Neural cell (in vitro differentiated cells): ENCODE results near the gene DOCK2. TPM values are rescaled to one million over a fixed set of nuclear protein-coding genes. Genes with fewer than 3 reads are reported as not detected.

Experiments used
- H2AFZ ChIP-seq: fragments of 200-600, 300-800 bp; sonication (generic), shearing (Covaris generic); 2 replicates; pipeline ENCODE4 v1.6.0; 2014; ENCODE audit warnings: low read depth, mild to moderate bottlenecking, antibody characterized with exemption, low read length, moderate library complexity
- H3F3A ChIP-seq: fragments of 200-600 bp; shearing (Covaris generic); 2 replicates; pipeline ENCODE4 v1.6.1; 2016; ENCODE audit warnings: mild to moderate bottlenecking, moderate library complexity, mixed read lengths, antibody characterized with exemption, low read length; ENCODE audit not compliant: insufficient read depth, poor library complexity, severe bottlenecking
- H3K27ac ChIP-seq: fragments of 200-600, 300-800 bp; sonication (generic), shearing (Covaris generic); 2 replicates; pipeline ENCODE4 v1.5.1; 2014; ENCODE audit warnings: mild to moderate bottlenecking, low read length, moderate library complexity
- H3K27me3 ChIP-seq: fragments of 300-800, 200-600 bp; sonication (generic), shearing (Covaris generic); 2 replicates; pipeline ENCODE4 v1.6.0; 2014; ENCODE audit warnings: mild to moderate bottlenecking, low read depth, low read length, moderate library complexity; ENCODE audit not compliant: insufficient read depth
- H3K36me3 ChIP-seq: fragments of 300-800, 200-600 bp; sonication (generic), shearing (Covaris generic); 2 replicates; pipeline ENCODE4 v1.5.1; 2014; ENCODE audit warnings: mild to moderate bottlenecking, antibody characterized with exemption, low read length, moderate library complexity; ENCODE audit not compliant: insufficient read depth
- H3K4me2 ChIP-seq: fragments of 300-800, 200-600 bp; sonication (generic), shearing (Covaris generic); 2 replicates; pipeline ENCODE4 v1.6.0; 2014; ENCODE audit warnings: mild to moderate bottlenecking, low read length
- H3K4me3 ChIP-seq: fragments of 300-800, 200-600 bp; sonication (generic), shearing (Covaris generic); 2 replicates; pipeline ENCODE4 v1.5.1; 2014; ENCODE audit warnings: mild to moderate bottlenecking, low read length, moderate library complexity
- H3K79me2 ChIP-seq: fragments of 200-600 bp; shearing (Covaris generic); replicated peaks from 2 replicates; pipeline ENCODE4 v1.6.0; 2014; ENCODE audit warnings: mild to moderate bottlenecking, low read length, moderate library complexity; ENCODE audit not compliant: insufficient read depth
- H3K9ac ChIP-seq: fragments of 300-800, 200-600 bp; sonication (generic), shearing (Covaris generic); 2 replicates; pipeline ENCODE4 v1.6.1; 2016; ENCODE audit warnings: mild to moderate bottlenecking, low read length, mixed read lengths
- H3K9me2 ChIP-seq: fragments of 200-600 bp; shearing (Covaris generic); 2 replicates; pipeline ENCODE4 v1.6.1; 2016; ENCODE audit warnings: mild to moderate bottlenecking, low read length, mixed read lengths; ENCODE audit not compliant: insufficient read depth
- H3K9me3 ChIP-seq: fragments of 200-600, 300-800 bp; sonication (generic), shearing (Covaris generic); 2 replicates; pipeline ENCODE4 v1.6.1; 2016; ENCODE audit warnings: mild to moderate bottlenecking, mixed run types, low read length, moderate library complexity, mixed read lengths
- H4K20me1 ChIP-seq: fragments of 200-600 bp; shearing (Covaris generic); 2 replicates; pipeline ENCODE4 v1.6.1; 2016; ENCODE audit warnings: mild to moderate bottlenecking, mixed run types; ENCODE audit not compliant: insufficient read depth
- CTCF ChIP-seq: fragments of 450-650 bp; IDR thresholded peaks from 2 replicates; pipeline ENCODE4 v1.5.1; 2014; ENCODE audit warnings: antibody characterized with exemption, mild to moderate bottlenecking, moderate library complexity; ENCODE audit not compliant: poor library complexity, severe bottlenecking
- EP300 ChIP-seq: fragments of 450-650 bp; conservative IDR thresholded peaks from 2 replicates; pipeline ENCODE4 v1.6.1; 2014; ENCODE audit warnings: antibody characterized with exemption, mild to moderate bottlenecking, moderate library complexity; ENCODE audit not compliant: poor library complexity, severe bottlenecking
- EZH2 ChIP-seq: fragments of 200-600, 300-800 bp; shearing (Covaris generic), sonication (generic); IDR thresholded peaks from 2 replicates; pipeline ENCODE4 v1.6.1; 2014; ENCODE audit warnings: antibody characterized with exemption, low read length, borderline replicate concordance, mild to moderate bottlenecking; ENCODE audit not compliant: insufficient read depth, poor library complexity, severe bottlenecking
- MXI1 ChIP-seq: fragments of 450-650 bp; conservative IDR thresholded peaks from 2 replicates; pipeline ENCODE4 v1.6.1; 2014; ENCODE audit warnings: antibody characterized with exemption, mild to moderate bottlenecking; ENCODE audit not compliant: poor library complexity, severe bottlenecking
- POLR2AphosphoS5 ChIP-seq: IDR thresholded peaks from 2 replicates; pipeline ENCODE4 v1.6.1; 2012
- RAD21 ChIP-seq: fragments of 450-650 bp; conservative IDR thresholded peaks from 2 replicates; pipeline ENCODE4 v1.6.1; 2014; ENCODE audit warnings: antibody characterized with exemption, mild to moderate bottlenecking, moderate library complexity
- REST ChIP-seq: IDR thresholded peaks from 2 replicates; pipeline ENCODE4 v1.6.1; 2012; ENCODE audit warnings: borderline replicate concordance
- SMC3 ChIP-seq: fragments of 450-650 bp; conservative IDR thresholded peaks from 2 replicates; pipeline ENCODE4 v1.6.1; 2014; ENCODE audit warnings: antibody characterized with exemption, mild to moderate bottlenecking, moderate library complexity; ENCODE audit not compliant: poor library complexity
- TAF1 ChIP-seq: IDR thresholded peaks from 2 replicates; pipeline ENCODE4 v1.6.1; 2012; ENCODE audit warnings: low read depth
- polyA plus RNA-seq: library from polyadenylated mRNA; depleted of rRNA; stranded (reverse); fragments of >200 nt; gene quantifications from 2 replicates; pipeline ENCODE4 v1.2.3, GENCODE V29; 2014

DOCK2 gene
- polyA plus RNA-seq, 1 donor from 2014 or later, result 0.15 TPM

GRCh38 chr5:170069512-170069911 lies 432.4 kb downstream of the DOCK2 start:
- Histone ChIP-seq H3K9me3 (no peaks in the 10 kb centered on the region), H3K9me2 (no peaks in the 10 kb centered on the region), H3K27me3 (no peaks in the 10 kb centered on the region), H3K79me2 (no peaks in the 10 kb centered on the region), H3K36me3 (no peaks in the 10 kb centered on the region), H2AFZ (no peak overlapping the region), H3K4me2 (no peak overlapping the region), H3K9ac (no peak overlapping the region), H4K20me1 (no peaks in the 10 kb centered on the region), H3K4me3 (no peak overlapping the region), H3K27ac (no peak overlapping the region), H3F3A (no peaks in the 10 kb centered on the region)
- TF ChIP-seq TAF1, result no peak
- TF ChIP-seq POLR2AphosphoS5, result no peak
- no peak for TF ChIP-seq RAD21
- no peak for TF ChIP-seq EZH2
- no peak for TF ChIP-seq CTCF
- TF ChIP-seq MXI1, result no peak
- no peak for TF ChIP-seq SMC3
- no peak for TF ChIP-seq EP300
- TF ChIP-seq REST, result no peak

- Histone ChIP-seq H3K4me2 (no peak overlapping the region), H3K9me2 (no peaks in the 10 kb centered on the region), H3F3A (no peaks in the 10 kb centered on the region), H3K9me3 (no peaks in the 10 kb centered on the region), H2AFZ (no peak overlapping the region), H3K9ac (no peak overlapping the region), H3K27ac (no peak overlapping the region), H4K20me1 (no peaks in the 10 kb centered on the region), H3K79me2 (no peaks in the 10 kb centered on the region), H3K36me3 (no peaks in the 10 kb centered on the region), H3K27me3 (no peaks in the 10 kb centered on the region), H3K4me3 (no peak overlapping the region)
- TF ChIP-seq RAD21 (peak; percentile 57), MXI1 (no peak), CTCF (peak; percentile 60), SMC3 (peak; percentile 62), EZH2 (no peak), EP300 (no peak), POLR2AphosphoS5 (no peak)
Measured at GRCh38 chr5:170070556-170071412, 433.7 kb downstream of the DOCK2 start.
